CD4-positive, alpha-beta T cell treated with Interferon alpha-2 for 1 hour (primary cell): ENCODE measurements around the gene ZNF789.
A peak's percentile ranks its signal among the peaks of the same experiment; 100 is the strongest.

Source experiments
- DNase-seq, 2 donors: peaks; one replicate each; pipeline ENCODE4 v3.0.0-alpha.2; 2020 to 2022

ZNF789 gene

GRCh38 chr7:99514050-99514449 lies 41.4 kb downstream of the ZNF789 start:
- no peak for DNase-seq

GRCh38 chr7:99521399-99521798 lies 48.7 kb downstream of the ZNF789 start:
- DNase-seq, result no peak

- peak in 1 of 2 donors; percentile 33 for DNase-seq
Observed at GRCh38 chr7:99525713-99526440, 53.2 kb downstream of the ZNF789 start.

GRCh38 chr7:99531354-99531765 lies 58.7 kb downstream of the ZNF789 start:
- DNase-seq, result no peak

- no peak for DNase-seq
Observed at GRCh38 chr7:99535667-99536066, 63.0 kb downstream of the ZNF789 start.
